ENCODE data around the gene MYO9A. TPM values are rescaled to one million over a fixed set of nuclear protein-coding genes. Genes with fewer than 3 reads are reported as not detected.

The MYO9A gene
- total and polyA plus RNA-seq, 2 experiments from 2014 or later, result 13.1 to 42.8 TPM

- H2AFZ ChIP-seq, result no peak overlapping the region
- TF ChIP-seq EZH2phosphoT487 (IDR thresholded peaks at IDR 0.05; ENCODE audit: low read depth, severe bottlenecking, unreplicated experiment), result no peak
- TF ChIP-seq CTCF (IDR thresholded peaks at IDR 0.05; ENCODE audit: poor library complexity), result no peak
- TF ChIP-seq EZH2 (IDR thresholded peaks at IDR 0.05; ENCODE audit: borderline replicate concordance), result no peak
- no peak overlapping the region for H3K27ac ChIP-seq
- 89% methylated on average over 4 of the region's 4 CpGs for WGBS (ENCODE audit: low lambda C conversion rate, missing lambda C conversion rate)
- no peaks in the 10 kb centered on the region for H3K9me2 ChIP-seq (replicated peaks; ENCODE audit: insufficient read depth)
- no peak overlapping the region for H3K4me2 ChIP-seq
- H3K4me1 ChIP-seq (ENCODE audit: insufficient read depth), result peaks cover 13% of the 10 kb centered on the region
- no peaks in the 10 kb centered on the region for H3K27me3 ChIP-seq
- H3K36me3 ChIP-seq (replicated peaks; ENCODE audit: insufficient read depth, low read depth), result no peaks in the 10 kb centered on the region
- no peaks in the 10 kb centered on the region for H4K20me1 ChIP-seq (ENCODE audit: insufficient read depth, poor library complexity, severe bottlenecking)
- no peak for DNase-seq (ENCODE audit: low spot score)
- no peaks in the 10 kb centered on the region for H3K9me3 ChIP-seq (ENCODE audit: low read depth)
- no peak overlapping the region for H3K4me3 ChIP-seq
- H3K79me2 ChIP-seq, result no peaks in the 10 kb centered on the region
These were observed 45.8 kb upstream of the MYO9A start for GRCh38 chr15:72163719-72164118.

GRCh38 chr15:72162569-72162968 is 44.6 kb upstream of the MYO9A start:
- Histone ChIP-seq H4K20me1 (ENCODE audit: insufficient read depth, poor library complexity, severe bottlenecking) (no peaks in the 10 kb centered on the region), H3K9me3 (ENCODE audit: low read depth) (no peaks in the 10 kb centered on the region), H3K27ac (no peak overlapping the region), H3K4me2 (no peak overlapping the region), H3K79me2 (no peaks in the 10 kb centered on the region), H2AFZ (no peak overlapping the region), H3K4me1 (ENCODE audit: insufficient read depth) (peaks cover 2% of the 10 kb centered on the region), H3K9me2 (replicated peaks; ENCODE audit: insufficient read depth) (no peaks in the 10 kb centered on the region), H3K4me3 (no peak overlapping the region), H3K27me3 (no peaks in the 10 kb centered on the region), H3K36me3 (replicated peaks; ENCODE audit: insufficient read depth, low read depth) (no peaks in the 10 kb centered on the region)
- WGBS (ENCODE audit: low lambda C conversion rate, missing lambda C conversion rate), result 97% methylated on average over 5 of the region's 5 CpGs
- no peak for TF ChIP-seq EZH2 (IDR thresholded peaks at IDR 0.05; ENCODE audit: borderline replicate concordance)
- TF ChIP-seq EZH2phosphoT487 (IDR thresholded peaks at IDR 0.05; ENCODE audit: low read depth, severe bottlenecking, unreplicated experiment), result no peak
- no peak for TF ChIP-seq CTCF (IDR thresholded peaks at IDR 0.05; ENCODE audit: poor library complexity)
- DNase-seq (ENCODE audit: low spot score), result no peak

- Histone ChIP-seq H3K4me1 (ENCODE audit: insufficient read depth) (no peaks in the 10 kb centered on the region), H4K20me1 (ENCODE audit: insufficient read depth, poor library complexity, severe bottlenecking) (no peaks in the 10 kb centered on the region), H3K27me3 (no peaks in the 10 kb centered on the region), H3K9me2 (replicated peaks; ENCODE audit: insufficient read depth) (no peaks in the 10 kb centered on the region), H3K4me3 (no peak overlapping the region), H3K36me3 (replicated peaks; ENCODE audit: insufficient read depth, low read depth) (no peaks in the 10 kb centered on the region), H3K9me3 (ENCODE audit: low read depth) (no peaks in the 10 kb centered on the region), H3K27ac (no peak overlapping the region), H3K4me2 (no peak overlapping the region), H3K79me2 (no peaks in the 10 kb centered on the region), H2AFZ (no peak overlapping the region)
- no peak for DNase-seq (ENCODE audit: low spot score)
- 82% methylated on average over 7 of the region's 7 CpGs for WGBS (ENCODE audit: low lambda C conversion rate, missing lambda C conversion rate)
- TF ChIP-seq EZH2 (IDR thresholded peaks at IDR 0.05; ENCODE audit: borderline replicate concordance) (no peak), EZH2phosphoT487 (IDR thresholded peaks at IDR 0.05; ENCODE audit: low read depth, severe bottlenecking, unreplicated experiment) (no peak), CTCF (IDR thresholded peaks at IDR 0.05; ENCODE audit: poor library complexity) (no peak)
These were observed 43.6 kb upstream of the MYO9A start for GRCh38 chr15:72161361-72162132.

All from hepatocyte (in vitro differentiated cells).